Duodenal mucosa (tissue), 2 donors: ENCODE data around the gene MTHFD1.

Source experiments
- H3K27ac ChIP-seq: one replicate; pipeline ENCODE4 v1.7.0; 2013; ENCODE audit warnings: low read depth, low read length
- H3K27me3 ChIP-seq, 2 donors: one replicate each; pipeline ENCODE4 v1.7.0; 2013; ENCODE audit warnings: low read length in 2 of 2, control low read depth in 1 of 2; ENCODE audit not compliant: insufficient read depth in 2 of 2, control insufficient read depth in 1 of 2
- H3K36me3 ChIP-seq, 2 donors: one replicate each; pipeline ENCODE4 v1.7.0; 2013; ENCODE audit warnings: low read length in 2 of 2, control low read depth in 1 of 2; ENCODE audit not compliant: insufficient read depth in 2 of 2, control insufficient read depth in 1 of 2
- H3K4me1 ChIP-seq, 2 donors: one replicate each; pipeline ENCODE4 v1.7.0; 2013; ENCODE audit warnings: low read length in 2 of 2, control low read depth in 1 of 2; ENCODE audit not compliant: insufficient read depth in 2 of 2, control insufficient read depth in 1 of 2
- H3K4me3 ChIP-seq, 2 donors: one replicate each; pipeline ENCODE4 v1.7.0; 2013; ENCODE audit warnings: low read length in 2 of 2, low read depth in 1 of 2
- H3K9ac ChIP-seq, 2 donors: one replicate each; pipeline ENCODE4 v1.7.0; 2013; ENCODE audit warnings: low read length in 2 of 2, low read depth in 1 of 2
- H3K9me3 ChIP-seq, 2 donors: one replicate each; pipeline ENCODE4 v1.7.0; 2013; ENCODE audit warnings: low read length in 2 of 2, control low read depth in 1 of 2; ENCODE audit not compliant: control insufficient read depth in 1 of 2

Gene MTHFD1

GRCh38 chr14:64488590-64489099 lies 100.5 kb downstream of the MTHFD1 start:
- H3K4me1 ChIP-seq = no peaks in the 10 kb centered on the region
- H3K4me3 ChIP-seq = no peak overlapping the region
- H3K27me3 ChIP-seq = no peaks in the 10 kb centered on the region
- H3K36me3 ChIP-seq = peaks cover 13 to 28% of the 10 kb centered on the region in 2 donors
- H3K9ac ChIP-seq = no peak overlapping the region
- no peaks in the 10 kb centered on the region for H3K9me3 ChIP-seq
- no peak overlapping the region for H3K27ac ChIP-seq

- Histone ChIP-seq H3K9me3 (no peaks in the 10 kb centered on the region), H3K9ac (no peak overlapping the region), H3K36me3 (peaks cover 7 to 21% of the 10 kb centered on the region in 2 donors), H3K4me1 (no peaks in the 10 kb centered on the region), H3K4me3 (no peak overlapping the region), H3K27ac (no peak overlapping the region), H3K27me3 (no peaks in the 10 kb centered on the region)
Observed at GRCh38 chr14:64491637-64492036, 103.5 kb downstream of the MTHFD1 start.

- Histone ChIP-seq H3K36me3 (peaks cover 3% of the 10 kb centered on the region in 2 donors), H3K9ac (no peak overlapping the region), H3K27ac (no peak overlapping the region), H3K27me3 (no peaks in the 10 kb centered on the region), H3K4me3 (no peak overlapping the region), H3K4me1 (no peaks in the 10 kb centered on the region), H3K9me3 (no peaks in the 10 kb centered on the region)
Observed at GRCh38 chr14:64493455-64493854, 105.3 kb downstream of the MTHFD1 start.

GRCh38 chr14:64495252-64495651 lies 107.1 kb downstream of the MTHFD1 start:
- no peak overlapping the region for H3K4me3 ChIP-seq
- H3K36me3 ChIP-seq = peaks cover 3% of the 10 kb centered on the region in 2 donors
- no peaks in the 10 kb centered on the region for H3K27me3 ChIP-seq
- H3K9ac ChIP-seq = no peak overlapping the region
- H3K4me1 ChIP-seq = no peaks in the 10 kb centered on the region
- no peaks in the 10 kb centered on the region for H3K9me3 ChIP-seq
- H3K27ac ChIP-seq = no peak overlapping the region

- H3K9me3 ChIP-seq = no peaks in the 10 kb centered on the region
- no peak overlapping the region for H3K27ac ChIP-seq
- no peak overlapping the region for H3K4me3 ChIP-seq
- H3K36me3 ChIP-seq = peaks cover 0 to 3% of the 10 kb centered on the region in 2 donors
- no peak overlapping the region for H3K9ac ChIP-seq
- no peaks in the 10 kb centered on the region for H3K27me3 ChIP-seq
- H3K4me1 ChIP-seq = peaks cover 10 to 11% of the 10 kb centered on the region in 2 donors
Observed at GRCh38 chr14:64496764-64497163, 108.6 kb downstream of the MTHFD1 start.

- Histone ChIP-seq H3K36me3 (peaks cover 0 to 3% of the 10 kb centered on the region in 2 donors), H3K4me1 (peaks cover 20 to 25% of the 10 kb centered on the region in 2 donors), H3K9me3 (no peaks in the 10 kb centered on the region), H3K9ac (no peak overlapping the region), H3K27me3 (no peaks in the 10 kb centered on the region), H3K4me3 (no peak overlapping the region), H3K27ac (no peak overlapping the region)
Observed at GRCh38 chr14:64500088-64500487, 111.9 kb downstream of the MTHFD1 start.

DNA sequence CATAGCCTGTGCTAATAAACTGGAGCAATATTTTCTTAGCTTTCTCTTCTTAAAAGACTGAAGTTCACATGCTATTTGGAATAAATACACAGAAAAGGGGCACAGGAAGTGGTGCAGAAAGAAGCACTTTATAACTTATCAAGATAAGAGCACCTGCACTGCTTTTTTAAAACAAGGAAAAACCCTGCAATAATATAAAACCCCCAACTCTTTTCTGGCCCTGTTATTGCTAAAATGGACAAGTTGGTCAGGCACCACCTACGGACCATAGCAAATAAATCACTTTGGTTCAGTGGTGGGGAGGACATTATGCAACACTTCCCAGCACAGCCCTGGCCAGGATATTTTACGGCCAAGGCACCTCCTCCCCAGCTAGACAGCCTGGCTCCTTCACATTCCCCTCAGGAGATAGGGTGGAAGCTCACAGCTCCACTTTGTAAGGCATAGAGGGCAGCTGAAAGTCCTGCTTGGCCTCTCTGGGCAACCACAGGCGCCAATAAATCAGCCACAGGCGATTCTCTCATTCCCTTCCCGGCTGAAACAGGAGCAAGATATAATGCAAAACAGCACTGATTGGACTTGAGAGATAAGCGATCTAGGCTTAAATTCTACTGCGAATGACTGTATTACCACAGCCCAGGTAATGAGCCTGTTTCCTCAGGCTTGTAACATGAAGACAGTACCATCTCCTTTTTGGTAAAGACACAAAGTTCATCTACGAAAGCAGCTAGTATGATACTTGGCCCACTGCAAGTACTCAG lies 113.4 kb downstream of the MTHFD1 start:
- Histone ChIP-seq H3K36me3 (no peaks in the 10 kb centered on the region), H3K9ac (peak overlapping the region; percentile 93 to 97), H3K4me3 (peak overlapping the region; percentile 93 to 94), H3K9me3 (no peaks in the 10 kb centered on the region), H3K27ac (peak overlapping the region; percentile 14), H3K27me3 (no peaks in the 10 kb centered on the region), H3K4me1 (peaks cover 23 to 35% of the 10 kb centered on the region in 2 donors)

DNA sequence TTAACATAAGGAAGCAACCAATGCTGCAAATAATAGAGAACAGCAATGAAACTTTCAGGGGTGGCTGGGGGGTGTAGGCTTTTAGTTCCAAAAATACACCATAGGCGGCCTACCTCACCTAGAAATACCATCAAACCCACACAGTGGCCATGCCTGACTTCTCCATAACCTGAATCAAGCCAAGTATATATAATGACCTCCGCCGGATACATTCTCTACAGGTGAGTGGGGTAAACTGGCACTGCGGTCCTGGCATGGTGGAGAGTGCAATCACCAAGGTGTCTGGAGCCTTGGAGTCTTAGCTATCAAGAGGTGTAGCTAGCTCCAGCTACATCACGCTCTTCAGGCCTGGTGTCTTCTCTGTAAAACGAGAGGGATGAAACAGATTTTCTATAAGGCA lies 114.3 kb downstream of the MTHFD1 start:
- Histone ChIP-seq H3K4me1 (peaks cover 32 to 42% of the 10 kb centered on the region in 2 donors), H3K4me3 (peak overlapping the region; percentile 93 to 94), H3K9me3 (no peaks in the 10 kb centered on the region), H3K36me3 (no peaks in the 10 kb centered on the region), H3K27me3 (no peaks in the 10 kb centered on the region), H3K9ac (peak overlapping the region; percentile 93 to 97), H3K27ac (peak overlapping the region; percentile 100)

GRCh38 chr14:64502887-64503433 lies 114.8 kb downstream of the MTHFD1 start:
- Histone ChIP-seq H3K27me3 (no peaks in the 10 kb centered on the region), H3K4me3 (peak overlapping the region; percentile 93 to 94), H3K36me3 (no peaks in the 10 kb centered on the region), H3K4me1 (peaks cover 37 to 47% of the 10 kb centered on the region in 2 donors), H3K9ac (peak overlapping the region; percentile 93 to 97), H3K27ac (peak overlapping the region; percentile 100), H3K9me3 (no peaks in the 10 kb centered on the region)
